Neutrophil (primary cell): ENCODE data around the gene LAYN.

Experiments used
- H3K27ac ChIP-seq: fragments of 200-600 bp; sonication (generic); 2 replicates; pipeline ENCODE4 v1.5.1; 2016; ENCODE audit warnings: mild to moderate bottlenecking, moderate library complexity
- H3K27me3 ChIP-seq: fragments of 200-600 bp; sonication (generic); 2 replicates; pipeline ENCODE4 v1.6.0; 2016; ENCODE audit warnings: mild to moderate bottlenecking
- H3K36me3 ChIP-seq: fragments of 200-600 bp; sonication (generic); 2 replicates; pipeline ENCODE4 v1.5.1; 2017
- H3K4me1 ChIP-seq, 2 experiments: fragments of 200-600 bp in 1 of 2; sonication (generic) in 1 of 2; 1 replicate in 1 of 2; 2 replicates in 1 of 2; pipeline versions ENCODE4 v1.5.1 to v1.6.1; 2013 to 2016; ENCODE audit warnings: low read depth in 1 of 2, low read length in 1 of 2, mild to moderate bottlenecking in 1 of 2, moderate library complexity in 1 of 2; ENCODE audit not compliant: control insufficient read depth in 1 of 2, insufficient read depth in 1 of 2
- H3K4me3 ChIP-seq, 2 experiments: fragments of 200-600 bp in 1 of 2; sonication (generic) in 1 of 2; 1 replicate in 1 of 2; 2 replicates in 1 of 2; pipeline ENCODE4 v1.5.1; 2013 to 2016; ENCODE audit warnings: low read depth in 1 of 2, low read length in 1 of 2, mild to moderate bottlenecking in 1 of 2, moderate library complexity in 1 of 2
- H3K9me3 ChIP-seq: fragments of 200-600 bp; sonication (generic); 2 replicates; pipeline ENCODE4 v1.5.1; 2016
- CTCF ChIP-seq: fragments of 200-600 bp; sonication (generic); IDR thresholded peaks from 2 replicates; pipeline ENCODE4 v1.5.1; 2016; ENCODE audit warnings: antibody characterized with exemption

LAYN gene

GRCh38 chr11:111571829-111572501 lies 31.4 kb downstream of the LAYN start:
- H3K36me3 ChIP-seq = no peaks in the 10 kb centered on the region
- no peak overlapping the region for H3K4me3 ChIP-seq
- no peaks in the 10 kb centered on the region for H3K4me1 ChIP-seq
- peaks cover 7% of the 10 kb centered on the region for H3K27me3 ChIP-seq
- H3K9me3 ChIP-seq = no peaks in the 10 kb centered on the region
- no peak overlapping the region for H3K27ac ChIP-seq
- no peak for TF ChIP-seq CTCF

- H3K36me3 ChIP-seq = no peaks in the 10 kb centered on the region
- no peaks in the 10 kb centered on the region for H3K9me3 ChIP-seq
- H3K27ac ChIP-seq = no peak overlapping the region
- no peaks in the 10 kb centered on the region for H3K4me1 ChIP-seq
- H3K4me3 ChIP-seq = no peak overlapping the region
- no peak for TF ChIP-seq CTCF
- peaks cover 7% of the 10 kb centered on the region for H3K27me3 ChIP-seq
Observed at GRCh38 chr11:111572581-111572980, 32.1 kb downstream of the LAYN start.

GRCh38 chr11:111573821-111574249 lies 33.3 kb downstream of the LAYN start:
- Histone ChIP-seq H3K4me3 (no peak overlapping the region), H3K36me3 (no peaks in the 10 kb centered on the region), H3K4me1 (no peaks in the 10 kb centered on the region), H3K27me3 (peaks cover 7% of the 10 kb centered on the region), H3K27ac (no peak overlapping the region), H3K9me3 (no peaks in the 10 kb centered on the region)
- no peak for TF ChIP-seq CTCF

- Histone ChIP-seq H3K9me3 (no peaks in the 10 kb centered on the region), H3K27ac (no peak overlapping the region), H3K4me3 (no peak overlapping the region), H3K27me3 (peaks cover 7% of the 10 kb centered on the region), H3K4me1 (no peaks in the 10 kb centered on the region), H3K36me3 (no peaks in the 10 kb centered on the region)
- no peak for TF ChIP-seq CTCF
Observed at GRCh38 chr11:111574373-111575225, 34.1 kb downstream of the LAYN start.

GRCh38 chr11:111575740-111576139 lies 35.2 kb downstream of the LAYN start:
- Histone ChIP-seq H3K36me3 (no peaks in the 10 kb centered on the region), H3K27me3 (peaks cover 7% of the 10 kb centered on the region), H3K4me3 (no peak overlapping the region), H3K9me3 (no peaks in the 10 kb centered on the region), H3K27ac (no peak overlapping the region), H3K4me1 (no peaks in the 10 kb centered on the region)
- no peak for TF ChIP-seq CTCF
